ENCODE measurements around the gene SNX9. TPM values are rescaled to one million over a fixed set of nuclear protein-coding genes. Genes with fewer than 3 reads are reported as not detected.

The SNX9 gene
- total RNA-seq, 1 experiment from 2014 or later = not detected

DNA sequence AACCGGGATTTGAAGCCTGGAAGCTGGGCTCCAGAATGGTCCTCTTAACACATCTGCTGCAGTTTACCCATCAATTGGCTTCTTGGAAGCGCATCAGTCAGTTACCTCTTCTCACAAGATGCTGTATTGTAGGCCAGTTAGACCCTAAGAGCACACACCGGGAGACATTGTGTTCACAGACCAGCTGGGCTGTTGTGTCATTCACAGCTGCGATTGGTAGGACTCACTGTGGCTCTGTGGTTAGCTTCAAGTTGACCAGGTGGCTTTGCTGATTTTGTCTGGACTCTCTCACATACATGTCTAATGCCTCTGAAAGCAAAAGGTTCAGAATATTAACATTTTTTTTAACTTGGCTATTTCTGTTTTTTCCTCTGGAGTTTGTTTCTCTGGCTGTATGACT lies 64.8 kb downstream of the SNX9 start:
- Histone ChIP-seq H3K9ac (ENCODE audit: low read length) (no peak overlapping the region), H3K36me3 (ENCODE audit: insufficient read depth, low read length) (no peaks in the 10 kb centered on the region), H3K27ac (ENCODE audit: low read length) (no peak overlapping the region), H2AFZ (ENCODE audit: low read length) (no peak overlapping the region), H3K4me1 (ENCODE audit: low read length) (no peaks in the 10 kb centered on the region), H3K4me3 (ENCODE audit: low read length) (no peak overlapping the region), H3K4me2 (ENCODE audit: low read depth, low read length, poor library complexity, severe bottlenecking) (no peak overlapping the region), H3K9me3 (ENCODE audit: low read length) (no peaks in the 10 kb centered on the region), H3K79me2 (ENCODE audit: low read length) (no peaks in the 10 kb centered on the region), H3K27me3 (ENCODE audit: low read length) (no peaks in the 10 kb centered on the region), H3K9me2 (replicated peaks; ENCODE audit: insufficient read depth, low read length) (no peaks in the 10 kb centered on the region), H4K20me1 (ENCODE audit: insufficient read depth, low read depth, low read length) (no peaks in the 10 kb centered on the region)
- no peak for DNase-seq

DNA sequence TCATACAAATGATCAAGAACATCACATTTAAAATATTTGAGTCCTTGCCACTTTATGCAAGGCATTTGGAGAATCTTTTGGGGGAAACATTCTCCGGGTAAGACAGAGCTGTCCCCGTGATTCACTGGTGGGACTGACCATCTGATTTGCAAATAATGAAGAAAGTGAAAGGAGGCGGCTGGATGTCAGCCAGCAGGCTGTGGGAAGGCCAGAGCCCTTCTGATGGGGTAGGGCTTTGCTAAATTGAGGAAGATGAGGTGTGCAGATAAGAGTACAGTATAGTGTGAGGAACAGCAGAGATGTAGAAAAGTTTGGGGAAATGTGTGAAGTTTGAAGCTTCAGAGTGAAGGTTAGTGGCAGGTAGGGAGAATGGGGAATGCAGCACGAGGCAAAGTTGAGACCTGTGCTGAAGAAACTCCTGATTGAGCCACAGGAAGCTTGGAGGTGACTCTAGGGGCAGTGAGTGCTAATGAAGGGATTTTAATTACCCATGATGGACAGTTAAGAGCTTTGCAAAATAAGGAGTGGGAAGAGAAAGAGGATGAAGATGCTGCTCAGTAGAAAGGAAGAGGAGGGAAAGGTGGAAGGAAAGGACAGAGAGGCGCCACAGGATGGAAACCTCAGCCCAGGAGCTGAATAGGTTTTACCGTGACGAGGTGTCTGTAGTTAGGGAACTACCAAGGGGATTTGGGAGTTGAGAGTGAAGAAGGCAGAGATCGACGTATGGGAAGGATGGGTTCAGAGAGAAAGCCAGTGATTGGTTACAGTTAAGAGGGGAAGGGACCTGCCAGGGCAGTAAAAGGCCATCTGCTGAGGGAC lies 68.7 kb downstream of the SNX9 start:
- Histone ChIP-seq H3K9ac (ENCODE audit: low read length) (no peak overlapping the region), H3K27ac (ENCODE audit: low read length) (no peak overlapping the region), H3K4me3 (ENCODE audit: low read length) (no peak overlapping the region), H3K79me2 (ENCODE audit: low read length) (no peaks in the 10 kb centered on the region), H3K4me2 (ENCODE audit: low read depth, low read length, poor library complexity, severe bottlenecking) (no peak overlapping the region), H3K27me3 (ENCODE audit: low read length) (no peaks in the 10 kb centered on the region), H3K9me2 (replicated peaks; ENCODE audit: insufficient read depth, low read length) (no peaks in the 10 kb centered on the region), H3K36me3 (ENCODE audit: insufficient read depth, low read length) (no peaks in the 10 kb centered on the region), H3K9me3 (ENCODE audit: low read length) (no peaks in the 10 kb centered on the region), H2AFZ (ENCODE audit: low read length) (no peak overlapping the region), H3K4me1 (ENCODE audit: low read length) (no peaks in the 10 kb centered on the region), H4K20me1 (ENCODE audit: insufficient read depth, low read depth, low read length) (no peaks in the 10 kb centered on the region)
- DNase-seq = no peak

DNA sequence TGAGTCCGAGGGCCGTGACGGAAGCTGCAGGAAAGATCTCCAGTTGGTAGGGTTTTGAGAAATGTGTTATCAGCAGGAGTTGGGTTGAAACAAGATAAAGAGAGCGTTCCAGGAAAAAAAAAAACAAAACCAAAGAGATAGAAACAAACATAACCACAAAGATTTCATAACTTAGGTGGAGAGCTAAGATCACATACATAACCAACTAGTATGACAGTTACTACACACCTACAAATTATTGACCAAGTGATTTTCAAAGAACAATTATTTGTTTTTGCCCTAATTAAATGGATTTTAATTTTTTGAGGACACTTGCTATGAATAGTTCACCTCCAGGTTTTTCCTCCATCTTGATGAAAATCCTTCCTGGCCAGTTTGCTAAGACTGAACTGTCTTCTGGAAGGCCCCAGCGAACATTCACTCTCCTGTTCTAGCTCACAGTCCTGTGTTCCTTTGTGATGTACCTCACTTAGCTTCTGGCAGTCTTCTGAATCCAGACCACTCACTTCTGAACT lies 69.4 kb downstream of the SNX9 start:
- Histone ChIP-seq H2AFZ (ENCODE audit: low read length) (no peak overlapping the region), H3K9me3 (ENCODE audit: low read length) (no peaks in the 10 kb centered on the region), H4K20me1 (ENCODE audit: insufficient read depth, low read depth, low read length) (no peaks in the 10 kb centered on the region), H3K27me3 (ENCODE audit: low read length) (no peaks in the 10 kb centered on the region), H3K9ac (ENCODE audit: low read length) (no peak overlapping the region), H3K4me2 (ENCODE audit: low read depth, low read length, poor library complexity, severe bottlenecking) (no peak overlapping the region), H3K9me2 (replicated peaks; ENCODE audit: insufficient read depth, low read length) (no peaks in the 10 kb centered on the region), H3K4me1 (ENCODE audit: low read length) (no peaks in the 10 kb centered on the region), H3K36me3 (ENCODE audit: insufficient read depth, low read length) (no peaks in the 10 kb centered on the region), H3K27ac (ENCODE audit: low read length) (no peak overlapping the region), H3K79me2 (ENCODE audit: low read length) (no peaks in the 10 kb centered on the region), H3K4me3 (ENCODE audit: low read length) (no peak overlapping the region)
- no peak for DNase-seq

DNA sequence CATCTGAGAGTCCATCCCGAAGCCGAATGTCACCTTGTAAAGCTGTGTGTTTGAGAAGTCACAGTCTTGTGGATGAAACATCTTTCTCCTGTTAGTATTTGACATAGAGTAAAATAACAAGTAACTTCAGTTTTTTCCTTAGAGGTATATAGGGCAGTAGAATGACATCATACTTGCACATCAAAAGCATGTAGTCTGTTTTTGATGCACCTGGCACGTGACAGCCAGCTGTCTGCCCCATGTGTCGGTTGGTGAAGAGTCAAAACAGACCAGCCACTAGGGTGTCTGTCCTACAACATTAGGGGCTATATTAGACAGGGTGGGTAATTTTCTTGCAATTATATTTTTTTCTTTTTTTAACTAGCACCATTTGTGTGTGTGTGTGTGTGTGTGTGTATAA lies 70.2 kb downstream of the SNX9 start:
- peak; percentile 52 for DNase-seq

DNA sequence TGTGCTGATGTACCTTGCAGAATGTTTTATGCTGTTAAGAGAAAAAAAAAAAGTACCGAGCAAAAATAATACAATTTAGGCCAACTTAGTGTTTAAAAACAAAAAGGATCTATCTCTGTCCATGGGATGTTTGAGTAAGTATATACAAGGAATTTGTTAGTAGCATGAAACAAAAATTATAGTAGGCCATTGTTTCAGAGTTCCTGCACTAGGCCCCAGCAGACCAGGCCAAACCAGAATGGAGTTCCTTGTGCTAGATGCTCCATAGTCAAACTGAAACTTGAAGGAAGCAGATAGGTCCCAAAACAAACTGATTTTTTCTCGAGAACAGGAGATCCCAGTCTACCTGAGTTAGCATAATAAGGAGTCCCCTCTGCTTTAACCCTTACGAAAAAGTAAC lies 72.5 kb downstream of the SNX9 start:
- H3K4me3 ChIP-seq (ENCODE audit: low read length) = no peak overlapping the region
- H4K20me1 ChIP-seq (ENCODE audit: insufficient read depth, low read depth, low read length) = no peaks in the 10 kb centered on the region
- H3K27me3 ChIP-seq (ENCODE audit: low read length) = no peaks in the 10 kb centered on the region
- no peaks in the 10 kb centered on the region for H3K36me3 ChIP-seq (ENCODE audit: insufficient read depth, low read length)
- H3K4me1 ChIP-seq (ENCODE audit: low read length) = no peaks in the 10 kb centered on the region
- H3K9me2 ChIP-seq (replicated peaks; ENCODE audit: insufficient read depth, low read length) = no peaks in the 10 kb centered on the region
- H2AFZ ChIP-seq (ENCODE audit: low read length) = no peak overlapping the region
- H3K27ac ChIP-seq (ENCODE audit: low read length) = no peak overlapping the region
- no peak overlapping the region for H3K9ac ChIP-seq (ENCODE audit: low read length)
- no peak for DNase-seq
- H3K79me2 ChIP-seq (ENCODE audit: low read length) = no peaks in the 10 kb centered on the region
- no peaks in the 10 kb centered on the region for H3K9me3 ChIP-seq (ENCODE audit: low read length)
- no peak overlapping the region for H3K4me2 ChIP-seq (ENCODE audit: low read depth, low read length, poor library complexity, severe bottlenecking)

More for the DNA sequence above, 70.2 kb downstream of the SNX9 start:
- no peaks in the 10 kb centered on the region for H3K4me1 ChIP-seq (ENCODE audit: low read length)
- H3K27ac ChIP-seq (ENCODE audit: low read length) = no peak overlapping the region
- no peaks in the 10 kb centered on the region for H3K27me3 ChIP-seq (ENCODE audit: low read length)
- H3K9ac ChIP-seq (ENCODE audit: low read length) = no peak overlapping the region
- no peaks in the 10 kb centered on the region for H3K36me3 ChIP-seq (ENCODE audit: insufficient read depth, low read length)
- no peak overlapping the region for H3K4me3 ChIP-seq (ENCODE audit: low read length)
- no peaks in the 10 kb centered on the region for H3K79me2 ChIP-seq (ENCODE audit: low read length)
- H2AFZ ChIP-seq (ENCODE audit: low read length) = no peak overlapping the region
- H3K9me3 ChIP-seq (ENCODE audit: low read length) = no peaks in the 10 kb centered on the region
- no peaks in the 10 kb centered on the region for H4K20me1 ChIP-seq (ENCODE audit: insufficient read depth, low read depth, low read length)
- no peaks in the 10 kb centered on the region for H3K9me2 ChIP-seq (replicated peaks; ENCODE audit: insufficient read depth, low read length)
- H3K4me2 ChIP-seq (ENCODE audit: low read depth, low read length, poor library complexity, severe bottlenecking) = no peak overlapping the region

DNA sequence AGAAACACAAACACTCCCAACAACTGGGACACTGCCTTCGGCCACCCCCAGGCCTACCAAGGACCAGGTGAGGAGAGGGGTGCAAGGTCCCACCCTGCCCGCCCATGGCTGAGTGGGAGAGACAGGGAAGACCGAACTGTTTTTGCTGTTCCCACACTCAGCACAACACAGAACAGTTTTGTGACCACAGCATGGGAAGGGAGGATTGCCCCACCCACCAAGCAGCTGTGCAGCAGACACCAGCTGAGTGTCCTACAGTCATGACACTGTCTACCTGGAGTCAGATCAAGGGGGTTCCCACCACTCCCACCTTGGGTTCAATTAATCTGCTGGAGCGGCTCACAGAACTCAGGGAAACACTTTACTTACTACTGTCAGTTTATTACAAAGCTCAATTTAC lies 73.9 kb downstream of the SNX9 start:
- Histone ChIP-seq H3K27me3 (ENCODE audit: low read length) (no peaks in the 10 kb centered on the region), H3K4me1 (ENCODE audit: low read length) (no peaks in the 10 kb centered on the region), H3K4me2 (ENCODE audit: low read depth, low read length, poor library complexity, severe bottlenecking) (no peak overlapping the region), H3K36me3 (ENCODE audit: insufficient read depth, low read length) (no peaks in the 10 kb centered on the region), H3K4me3 (ENCODE audit: low read length) (no peak overlapping the region), H3K9me3 (ENCODE audit: low read length) (no peaks in the 10 kb centered on the region), H3K9ac (ENCODE audit: low read length) (no peak overlapping the region), H3K9me2 (replicated peaks; ENCODE audit: insufficient read depth, low read length) (no peaks in the 10 kb centered on the region), H4K20me1 (ENCODE audit: insufficient read depth, low read depth, low read length) (no peaks in the 10 kb centered on the region), H3K79me2 (ENCODE audit: low read length) (no peaks in the 10 kb centered on the region), H3K27ac (ENCODE audit: low read length) (no peak overlapping the region), H2AFZ (ENCODE audit: low read length) (no peak overlapping the region)
- no peak for DNase-seq

DNA sequence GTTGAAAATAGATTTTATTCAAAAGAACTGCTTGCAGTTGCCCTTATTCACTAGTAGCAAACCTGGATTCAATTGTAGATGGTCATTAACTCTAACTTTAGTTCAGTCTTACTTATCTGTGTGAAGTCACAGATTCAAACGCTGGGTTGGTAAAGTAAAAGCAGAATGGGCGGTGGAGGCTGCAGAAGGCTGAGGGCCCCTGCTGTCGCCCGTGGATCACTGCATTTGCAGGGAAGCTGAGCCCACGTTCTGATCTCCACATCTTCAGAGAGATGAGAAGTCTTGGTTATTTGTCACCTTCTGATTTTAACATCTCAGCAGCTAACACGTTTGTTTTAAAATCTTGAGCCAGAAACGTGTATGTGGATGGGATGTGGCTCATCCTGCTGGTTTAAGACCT lies 75.1 kb downstream of the SNX9 start:
- Histone ChIP-seq H3K9me2 (replicated peaks; ENCODE audit: insufficient read depth, low read length) (no peaks in the 10 kb centered on the region), H3K9ac (ENCODE audit: low read length) (no peak overlapping the region), H3K4me2 (ENCODE audit: low read depth, low read length, poor library complexity, severe bottlenecking) (no peak overlapping the region), H2AFZ (ENCODE audit: low read length) (no peak overlapping the region), H3K36me3 (ENCODE audit: insufficient read depth, low read length) (no peaks in the 10 kb centered on the region), H3K4me1 (ENCODE audit: low read length) (no peaks in the 10 kb centered on the region), H3K27me3 (ENCODE audit: low read length) (no peaks in the 10 kb centered on the region), H3K79me2 (ENCODE audit: low read length) (no peaks in the 10 kb centered on the region), H3K4me3 (ENCODE audit: low read length) (no peak overlapping the region), H3K27ac (ENCODE audit: low read length) (no peak overlapping the region), H4K20me1 (ENCODE audit: insufficient read depth, low read depth, low read length) (no peaks in the 10 kb centered on the region), H3K9me3 (ENCODE audit: low read length) (no peaks in the 10 kb centered on the region)
- DNase-seq = peak; percentile 43

DNA sequence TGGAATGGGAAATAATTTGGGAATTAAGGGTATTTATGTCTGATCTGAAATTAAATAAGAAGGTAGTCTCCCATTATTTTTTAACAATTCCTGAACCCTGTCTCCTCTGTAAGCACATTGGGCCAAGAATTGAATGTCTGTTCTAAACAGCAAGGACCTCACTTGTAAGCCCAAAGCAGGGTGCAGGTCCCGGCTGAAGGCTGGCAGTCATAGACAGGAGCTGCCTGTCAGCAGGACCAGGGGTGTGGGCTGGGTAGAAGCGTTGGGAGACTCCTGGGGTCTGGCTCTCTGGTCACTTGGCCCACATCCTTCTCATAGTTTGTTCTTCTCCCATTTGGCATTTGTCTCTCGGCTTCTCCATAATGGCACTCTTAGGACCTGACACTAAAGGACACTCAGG lies 75.6 kb downstream of the SNX9 start:
- H3K9me2 ChIP-seq (replicated peaks; ENCODE audit: insufficient read depth, low read length) = no peaks in the 10 kb centered on the region
- H4K20me1 ChIP-seq (ENCODE audit: insufficient read depth, low read depth, low read length) = no peaks in the 10 kb centered on the region
- H3K36me3 ChIP-seq (ENCODE audit: insufficient read depth, low read length) = no peaks in the 10 kb centered on the region
- H3K27ac ChIP-seq (ENCODE audit: low read length) = no peak overlapping the region
- no peak overlapping the region for H3K4me3 ChIP-seq (ENCODE audit: low read length)
- no peaks in the 10 kb centered on the region for H3K79me2 ChIP-seq (ENCODE audit: low read length)
- no peak overlapping the region for H3K4me2 ChIP-seq (ENCODE audit: low read depth, low read length, poor library complexity, severe bottlenecking)
- no peaks in the 10 kb centered on the region for H3K9me3 ChIP-seq (ENCODE audit: low read length)
- H3K4me1 ChIP-seq (ENCODE audit: low read length) = no peaks in the 10 kb centered on the region
- no peak for DNase-seq
- H2AFZ ChIP-seq (ENCODE audit: low read length) = no peak overlapping the region
- H3K27me3 ChIP-seq (ENCODE audit: low read length) = no peaks in the 10 kb centered on the region
- no peak overlapping the region for H3K9ac ChIP-seq (ENCODE audit: low read length)

Data from Karpas-422 (cell line).